Stimulated activated CD8-positive, alpha-beta memory T cell treated with anti-CD3 and anti-CD28 coated beads, Interleukin-7, amount 100 ng/mL, for 1 hour (primary cell): ENCODE data around the gene PALMD.

Experiments
- DNase-seq, 2 donors: peaks; one replicate each; pipeline ENCODE4 v3.0.0-alpha.2; 2020; ENCODE audit warnings: low read depth in 2 of 2

PALMD gene, protein sequence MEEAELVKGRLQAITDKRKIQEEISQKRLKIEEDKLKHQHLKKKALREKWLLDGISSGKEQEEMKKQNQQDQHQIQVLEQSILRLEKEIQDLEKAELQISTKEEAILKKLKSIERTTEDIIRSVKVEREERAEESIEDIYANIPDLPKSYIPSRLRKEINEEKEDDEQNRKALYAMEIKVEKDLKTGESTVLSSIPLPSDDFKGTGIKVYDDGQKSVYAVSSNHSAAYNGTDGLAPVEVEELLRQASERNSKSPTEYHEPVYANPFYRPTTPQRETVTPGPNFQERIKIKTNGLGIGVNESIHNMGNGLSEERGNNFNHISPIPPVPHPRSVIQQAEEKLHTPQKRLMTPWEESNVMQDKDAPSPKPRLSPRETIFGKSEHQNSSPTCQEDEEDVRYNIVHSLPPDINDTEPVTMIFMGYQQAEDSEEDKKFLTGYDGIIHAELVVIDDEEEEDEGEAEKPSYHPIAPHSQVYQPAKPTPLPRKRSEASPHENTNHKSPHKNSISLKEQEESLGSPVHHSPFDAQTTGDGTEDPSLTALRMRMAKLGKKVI

DNA sequence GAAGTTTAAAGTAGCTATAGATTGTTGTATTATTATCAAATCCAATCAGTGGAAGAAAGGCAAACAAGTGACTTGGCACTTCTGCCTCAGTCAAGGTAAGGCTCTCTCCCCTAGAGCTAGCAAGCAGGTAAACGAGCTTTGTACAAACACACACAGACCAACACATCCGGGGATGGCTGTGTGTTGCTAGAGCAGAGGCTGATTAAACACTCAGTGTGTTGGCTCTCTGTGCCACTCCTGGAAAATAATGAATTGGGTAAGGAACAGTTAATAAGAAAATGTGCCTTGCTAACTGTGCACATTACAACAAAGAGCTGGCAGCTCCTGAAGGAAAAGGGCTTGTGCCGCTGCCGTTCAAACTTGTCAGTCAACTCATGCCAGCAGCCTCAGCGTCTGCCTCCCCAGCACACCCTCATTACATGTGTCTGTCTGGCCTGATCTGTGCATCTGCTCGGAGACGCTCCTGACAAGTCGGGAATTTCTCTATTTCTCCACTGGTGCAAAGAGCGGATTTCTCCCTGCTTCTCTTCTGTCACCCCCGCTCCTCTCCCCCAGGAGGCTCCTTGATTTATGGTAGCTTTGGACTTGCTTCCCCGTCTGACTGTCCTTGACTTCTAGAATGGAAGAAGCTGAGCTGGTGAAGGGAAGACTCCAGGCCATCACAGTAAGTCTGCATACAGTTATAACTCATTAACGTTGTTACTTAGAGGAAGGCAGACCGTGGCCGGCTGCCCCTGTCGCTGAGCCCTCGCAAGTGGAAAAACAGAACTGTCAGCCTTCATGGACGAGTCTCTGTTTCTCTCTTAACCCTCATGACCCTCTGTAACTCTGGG is at the start of gene PALMD:
TSS of gene PALMD (plus strand) at position 415 of the 833 bp plus-strand sequence. CDS start at position 620, 205 bp downstream.
- no peak for DNase-seq

DNA sequence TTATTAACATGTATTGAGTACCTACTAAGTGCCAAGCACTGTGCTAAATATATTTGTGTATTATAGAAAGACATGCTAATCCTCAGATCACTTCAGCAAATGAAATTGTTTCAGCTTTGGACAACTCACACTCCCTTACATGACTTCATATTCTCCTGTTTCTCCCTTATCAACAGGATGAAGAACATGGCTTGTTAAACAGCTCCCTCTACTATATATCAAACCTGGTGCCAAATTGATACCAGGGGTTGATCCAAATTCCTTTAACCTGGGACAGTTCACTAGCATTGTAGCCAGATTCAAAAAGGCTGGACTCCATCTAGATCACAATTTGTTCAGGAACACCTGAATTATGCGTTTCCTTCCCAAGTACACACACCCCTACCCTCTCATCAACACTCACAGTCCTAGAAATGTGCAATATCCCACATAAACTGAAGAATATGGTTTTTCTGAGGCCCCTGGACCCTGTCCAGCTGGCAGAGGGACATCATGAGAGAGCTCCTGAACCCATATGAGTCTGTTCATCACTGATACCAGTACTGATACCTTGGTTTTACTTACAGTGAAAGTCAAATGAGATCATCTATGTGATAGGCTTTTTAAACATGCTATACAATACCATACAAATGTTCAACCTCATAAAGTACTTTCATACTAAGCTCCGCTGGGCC is 47.0 kb upstream of the PALMD start:
- DNase-seq, result no peak

DNA sequence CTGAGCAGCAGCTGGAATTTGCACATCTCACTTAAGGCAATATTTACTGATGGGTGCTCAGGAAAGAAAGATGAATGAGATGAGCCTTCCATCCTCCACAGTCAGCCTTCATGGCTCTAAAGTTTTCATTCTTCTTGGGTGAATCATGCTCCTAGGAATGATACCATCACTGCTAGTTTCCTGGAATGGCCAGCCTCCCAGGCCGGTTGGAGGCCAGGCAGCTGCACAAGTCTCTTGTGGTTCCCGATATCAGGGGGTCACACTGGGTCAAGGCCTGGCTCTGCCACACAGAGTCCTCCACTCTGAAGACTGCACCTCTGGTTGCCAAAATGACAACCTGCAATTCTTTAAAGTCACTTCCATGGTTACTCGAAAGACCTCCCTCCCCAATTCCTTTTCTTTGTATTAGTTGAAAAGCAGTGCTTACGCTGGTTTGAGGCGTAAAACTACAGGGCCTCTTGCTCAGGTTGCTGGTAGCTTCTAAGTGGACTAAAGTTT is 46.2 kb upstream of the PALMD start:
- no peak for DNase-seq

DNA sequence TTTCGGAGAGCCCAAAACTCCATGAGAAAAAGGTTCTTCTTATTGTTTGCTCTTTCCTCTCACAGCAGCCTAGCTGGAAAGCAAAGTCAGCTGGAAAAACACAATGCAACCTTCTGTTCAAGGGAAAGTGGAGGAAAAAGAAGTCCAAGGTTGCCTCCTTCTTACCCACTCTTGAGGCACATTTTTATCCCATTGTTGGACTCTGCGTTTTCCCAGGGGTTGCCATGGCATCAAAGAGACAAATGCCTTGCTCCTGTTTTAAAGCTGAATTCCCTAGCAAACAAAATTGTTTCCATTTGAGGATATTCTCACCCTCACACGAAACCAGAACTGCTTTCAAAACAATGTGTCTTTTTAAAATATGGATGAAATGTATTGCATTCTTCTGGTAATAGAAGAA is 45.1 kb upstream of the PALMD start:
- DNase-seq, result no peak

DNA sequence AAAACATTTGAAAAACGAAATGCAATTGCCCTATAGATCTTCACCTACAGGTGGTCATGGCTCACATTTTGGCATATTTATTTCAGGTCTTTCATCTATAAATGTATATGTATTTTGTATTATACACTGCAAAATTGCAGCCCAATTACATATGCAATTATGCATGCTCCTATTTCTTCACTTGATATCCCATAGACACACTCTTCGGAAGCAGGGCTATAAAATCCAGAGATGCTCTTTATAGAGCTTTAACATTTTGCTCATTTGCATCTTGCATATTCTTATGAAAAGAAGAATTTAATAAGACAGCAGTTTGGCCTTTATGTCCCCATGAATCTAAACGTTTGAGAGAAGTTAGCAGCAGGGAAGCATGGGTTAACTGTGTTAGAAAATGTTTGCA is 44.7 kb upstream of the PALMD start:
- DNase-seq, result no peak

DNA sequence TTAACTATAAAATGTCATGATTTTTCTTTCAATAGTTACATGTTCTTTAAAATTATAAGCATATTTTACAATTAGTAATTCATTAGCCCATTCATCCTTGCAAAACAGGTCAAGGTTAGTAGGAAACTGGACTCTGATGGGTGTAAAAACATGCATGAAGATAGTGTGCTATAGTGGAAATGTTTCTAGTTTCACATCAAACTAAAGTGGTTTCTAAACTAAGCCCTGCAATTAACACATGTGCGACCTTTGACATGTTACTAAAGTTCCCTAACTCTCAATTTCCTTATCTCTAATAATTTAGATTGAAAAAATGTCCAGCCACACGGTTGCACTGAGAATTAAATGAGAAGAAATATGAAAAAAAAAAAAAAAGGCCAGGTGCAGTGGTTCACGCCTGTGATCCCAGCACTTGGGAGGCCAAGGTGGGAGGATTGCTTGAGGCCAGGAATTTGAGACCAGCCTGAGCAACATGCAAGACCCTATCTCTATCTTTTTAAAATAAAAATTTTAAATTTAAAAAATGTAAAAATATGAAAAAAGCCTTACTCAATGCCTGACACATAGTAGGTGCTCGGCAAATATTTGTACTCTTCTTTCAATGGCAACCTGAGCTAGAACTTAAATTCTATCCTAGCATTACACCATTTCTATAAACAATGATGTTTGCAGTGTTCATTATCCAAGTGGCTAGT is 44.1 kb upstream of the PALMD start:
- DNase-seq, result no peak

DNA sequence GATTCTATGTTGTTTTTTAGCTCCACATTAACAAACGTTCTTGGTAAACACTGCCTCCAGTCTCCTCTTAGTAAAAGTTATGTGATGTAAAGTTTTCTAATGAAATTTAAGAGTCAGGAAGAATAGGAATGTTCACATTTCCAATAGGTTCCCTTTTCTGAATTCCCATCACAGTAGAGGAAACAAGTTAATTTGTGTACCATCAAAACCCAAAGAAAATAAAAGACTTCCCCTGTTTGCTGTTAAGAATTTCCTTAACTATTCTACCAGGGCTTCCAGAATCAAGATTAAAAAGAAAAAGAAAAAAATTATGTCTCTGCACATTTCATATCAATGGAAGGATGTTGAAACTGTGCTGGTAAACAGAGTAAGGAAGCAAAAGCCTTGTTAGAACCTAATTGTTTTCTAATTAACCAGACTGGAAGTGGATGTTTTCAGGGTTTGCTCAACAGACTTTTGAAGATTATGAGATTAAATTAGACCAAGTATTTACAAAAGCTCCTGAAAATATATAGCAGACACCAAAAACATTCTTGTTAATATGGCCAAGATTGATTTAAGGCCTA is 43.4 kb upstream of the PALMD start:
- DNase-seq, result no peak

DNA sequence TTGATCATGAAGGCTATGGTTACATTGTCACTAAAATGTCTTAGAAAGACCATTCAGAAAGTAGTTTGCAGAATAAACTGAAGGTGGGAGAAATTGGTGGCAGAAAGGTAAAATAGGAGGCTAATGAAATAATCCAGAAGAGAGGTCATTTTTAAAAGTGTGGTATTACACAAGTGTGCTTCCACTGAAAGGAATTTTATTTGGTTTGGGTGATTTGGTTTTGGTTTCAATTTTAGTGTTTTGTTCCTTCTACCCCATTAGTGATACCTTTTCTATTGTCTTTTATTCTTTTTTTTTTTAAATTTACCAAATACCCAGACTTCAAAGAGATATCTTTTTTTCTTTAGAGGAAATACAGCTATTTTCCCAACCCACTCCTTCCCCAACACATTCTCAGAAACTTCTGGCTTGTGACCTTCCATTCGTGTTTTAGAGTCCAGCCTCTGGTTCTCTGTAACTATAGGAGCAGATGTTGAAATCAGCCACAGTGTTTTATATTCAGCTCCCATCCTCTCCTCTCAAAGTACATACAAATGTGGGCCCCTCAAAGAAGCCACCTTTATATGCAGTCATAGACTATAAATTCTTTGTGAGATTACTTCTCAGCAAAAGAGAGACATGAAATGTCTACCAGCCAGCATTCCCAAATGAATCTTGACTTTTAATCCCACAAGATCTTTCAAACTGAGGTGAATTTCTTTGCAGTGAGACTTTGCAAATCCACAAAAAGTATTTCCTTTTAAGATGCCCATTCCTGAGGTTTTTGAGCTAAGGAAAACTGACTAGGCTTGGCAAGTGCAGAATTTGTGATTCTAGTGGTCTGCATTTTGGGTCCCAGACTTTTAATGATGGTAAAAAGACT is 42.0 kb upstream of the PALMD start:
- no peak for DNase-seq

DNA sequence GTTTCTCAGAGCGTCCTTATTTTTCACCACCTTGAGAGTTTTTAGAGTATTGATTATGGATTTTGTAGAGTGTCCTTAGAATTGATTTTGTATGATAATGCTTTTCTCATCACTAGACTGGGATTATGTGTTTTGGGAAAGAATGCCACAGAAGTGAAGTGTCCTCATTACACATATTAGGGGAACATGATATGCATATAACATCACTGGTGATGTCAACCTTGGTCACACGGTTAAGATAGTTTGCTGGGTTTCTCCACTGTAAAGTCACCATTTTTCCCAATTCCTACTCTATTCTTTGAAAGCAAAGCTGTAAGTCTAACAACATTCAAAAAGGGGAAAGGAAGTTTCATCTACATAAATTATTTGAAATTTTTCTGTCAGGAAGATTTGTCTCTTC is 39.6 kb upstream of the PALMD start:
- no peak for DNase-seq

DNA sequence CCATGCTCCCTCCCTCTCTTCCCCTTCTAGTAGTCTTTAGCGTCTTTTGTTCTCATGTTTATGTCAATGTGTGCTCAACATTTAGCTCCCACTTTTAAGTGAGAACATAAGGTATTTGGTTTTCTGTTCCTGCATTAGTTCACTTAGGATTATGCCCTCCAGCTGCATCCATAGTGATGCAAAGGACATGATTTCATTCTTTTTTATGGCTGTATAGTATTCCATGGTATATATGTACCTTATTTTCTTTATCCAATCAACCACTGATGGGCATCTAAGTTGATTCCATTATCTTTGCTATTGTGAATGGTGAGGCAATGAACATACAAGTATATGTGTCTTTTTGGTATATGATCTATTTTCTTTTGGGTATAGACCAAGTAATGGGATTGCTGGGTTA is 38.3 kb upstream of the PALMD start:
- DNase-seq, result no peak

DNA sequence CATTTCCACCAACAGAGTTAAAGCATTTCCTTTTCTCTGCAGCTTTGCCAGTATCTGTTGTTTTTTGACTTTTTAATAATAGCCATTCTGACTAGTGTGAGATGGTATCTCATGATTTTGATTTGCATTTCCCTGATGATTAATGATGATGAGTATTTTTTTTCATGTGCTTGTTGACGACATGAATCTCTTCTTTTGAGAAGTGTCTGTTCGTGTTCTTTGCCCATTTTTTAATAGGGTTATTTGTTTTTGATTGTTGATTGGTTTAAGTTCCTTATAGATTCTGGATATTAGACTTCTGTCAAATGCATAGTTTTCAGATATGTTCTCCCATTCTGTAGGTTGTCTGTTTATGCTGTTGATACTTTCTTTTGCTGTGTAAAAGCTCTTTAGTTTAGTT is 37.9 kb upstream of the PALMD start:
- no peak for DNase-seq

DNA sequence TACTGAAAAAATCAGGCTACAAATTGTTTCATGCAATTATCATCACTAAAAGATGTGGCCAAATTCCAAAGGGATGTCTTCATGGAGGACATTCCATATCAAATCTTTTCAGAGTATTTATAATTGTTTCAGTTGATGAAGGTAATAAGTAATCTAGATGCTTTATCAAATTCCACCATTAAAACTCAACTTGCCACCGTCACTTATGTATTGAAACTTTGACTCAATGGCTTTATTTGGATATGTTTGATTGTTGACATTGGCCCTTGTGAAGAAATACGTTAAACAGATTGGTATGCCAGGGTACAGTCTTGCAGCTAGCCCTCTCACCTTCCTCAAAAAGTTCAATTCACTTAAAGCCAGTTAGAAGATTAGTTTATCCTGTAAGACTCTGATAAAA is 32.2 kb upstream of the PALMD start:
- DNase-seq, result no peak

DNA sequence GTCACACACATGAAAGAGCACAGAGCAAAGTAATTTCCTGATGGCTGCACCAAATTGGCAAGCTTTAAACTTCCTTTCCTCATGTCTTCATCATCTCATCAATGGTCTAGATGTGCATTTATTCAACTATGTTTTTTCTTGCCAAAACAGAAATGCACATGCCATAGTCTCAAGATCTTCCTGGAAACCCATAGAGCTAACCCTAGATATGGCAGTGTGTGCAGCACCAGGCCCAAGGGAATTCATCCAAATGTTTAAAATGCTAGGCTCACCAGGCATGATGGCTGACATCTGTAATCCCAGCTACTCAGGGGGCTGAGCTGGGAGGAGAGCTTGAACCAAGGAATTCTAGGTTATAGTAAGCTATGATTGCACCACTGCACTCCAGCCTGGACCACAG is 31.2 kb upstream of the PALMD start:
- DNase-seq, result no peak

DNA sequence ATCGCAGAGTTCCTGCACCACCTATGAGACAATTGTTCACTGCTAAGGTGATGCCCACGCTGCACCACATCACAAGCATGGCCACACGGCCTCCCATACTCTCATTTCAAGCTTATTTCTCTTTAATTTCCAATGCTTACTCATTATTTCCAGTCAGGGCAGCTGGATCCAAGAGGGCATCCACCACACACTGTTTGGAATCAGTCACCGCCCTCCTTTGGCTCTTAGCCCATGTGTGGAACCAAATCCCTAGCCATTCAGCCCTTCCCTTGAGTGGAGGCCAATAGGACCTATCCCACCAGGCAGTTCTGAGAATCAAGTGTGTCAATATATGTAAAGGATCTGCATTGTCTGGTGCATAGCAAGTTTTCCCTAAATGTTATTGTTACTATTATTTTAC is 26.3 kb upstream of the PALMD start:
- DNase-seq, result no peak

DNA sequence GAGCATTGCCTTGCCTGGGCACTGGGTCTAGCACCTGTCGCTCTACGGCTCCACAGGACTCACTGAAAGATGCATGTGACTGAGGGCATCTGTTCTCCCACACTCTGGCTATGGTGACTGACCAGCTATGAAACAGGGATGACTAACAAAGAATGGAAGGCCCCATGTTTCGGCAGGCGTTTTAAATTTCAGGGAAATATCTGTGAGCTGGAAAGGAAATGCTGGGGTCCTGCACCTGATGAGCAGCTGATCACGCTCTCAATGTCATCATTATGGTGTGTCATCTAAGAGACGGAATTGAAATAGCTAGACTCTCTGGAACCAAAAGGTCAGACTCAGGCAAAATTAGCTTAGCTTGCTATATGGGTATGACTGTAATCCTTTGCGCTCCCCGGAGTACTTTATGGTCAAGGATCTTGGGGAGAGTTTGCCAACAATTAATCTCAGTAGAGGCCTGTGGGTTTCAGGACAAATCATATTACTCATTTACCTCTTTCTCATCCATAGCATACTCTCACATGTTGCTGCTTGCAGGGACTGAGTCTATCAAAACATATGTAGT is 24.5 kb upstream of the PALMD start:
- DNase-seq, result no peak

DNA sequence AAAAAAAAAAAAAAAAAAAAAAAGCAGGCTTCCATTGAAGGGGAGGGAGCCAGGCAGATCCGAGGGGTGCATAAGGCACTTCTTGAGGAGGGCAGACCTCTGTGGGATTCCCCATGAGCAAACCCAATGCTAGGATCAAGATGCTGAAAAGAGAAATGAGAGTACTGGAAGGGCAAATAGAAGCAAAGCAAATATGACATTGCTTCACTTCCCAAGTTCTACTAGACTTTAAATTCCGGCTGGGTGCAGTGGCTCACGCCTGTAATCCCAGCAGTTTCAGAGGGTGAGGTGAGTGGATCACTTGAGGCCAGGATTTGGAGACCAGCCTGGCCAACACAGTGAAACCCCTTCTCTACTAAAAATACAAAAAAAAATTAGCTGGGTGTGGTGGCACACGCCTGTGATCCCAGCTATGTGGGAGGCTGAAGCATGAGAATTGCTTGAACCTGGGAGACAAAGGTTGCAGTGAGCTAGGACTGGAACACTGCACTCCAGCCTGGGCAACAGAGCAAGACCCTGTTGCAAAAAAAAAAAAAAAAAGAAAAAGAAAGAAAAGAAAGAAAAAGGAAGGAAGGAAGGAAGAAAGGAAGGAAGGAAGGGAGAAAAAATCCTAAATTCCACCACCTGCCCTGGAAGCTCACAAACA is 23.1 kb upstream of the PALMD start:
- no peak for DNase-seq

DNA sequence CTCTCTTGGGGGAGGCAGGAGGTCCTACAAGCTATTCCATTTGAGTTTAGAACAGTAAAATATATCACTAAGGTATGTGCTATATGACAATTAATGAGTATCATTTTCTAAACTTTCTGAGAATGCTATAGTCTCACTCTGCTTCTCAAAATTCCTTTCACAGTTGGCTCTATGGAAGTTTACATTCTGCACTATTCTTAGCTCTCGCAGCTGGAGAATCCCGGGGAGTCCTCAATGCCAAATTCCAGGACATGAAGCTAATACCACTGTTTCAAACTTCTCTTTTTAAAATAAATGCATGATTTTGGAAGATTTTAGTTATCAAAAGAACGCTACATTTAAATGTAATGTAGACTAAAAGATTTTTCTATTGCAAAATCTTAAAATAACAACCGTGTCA is 22.4 kb upstream of the PALMD start:
- no peak for DNase-seq

DNA sequence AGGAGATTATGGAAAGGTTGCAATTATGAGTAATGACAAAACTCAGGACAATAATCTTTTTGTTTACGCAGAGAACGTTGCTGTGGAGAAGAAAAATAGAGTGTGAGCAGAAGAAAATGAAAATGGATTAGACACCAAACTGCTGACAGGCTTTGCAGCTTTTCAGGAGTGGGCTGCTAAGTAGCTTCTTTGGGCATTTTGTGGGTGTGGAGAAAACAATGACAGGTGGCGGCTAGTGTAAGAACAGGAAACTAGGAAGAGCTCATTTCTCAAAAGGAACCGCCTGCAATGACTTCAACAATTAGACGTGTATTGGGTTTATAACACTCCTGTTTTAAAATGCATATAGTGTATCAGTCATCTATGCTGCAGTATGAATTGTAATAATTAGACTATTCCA is 18.3 kb upstream of the PALMD start:
- no peak for DNase-seq

DNA sequence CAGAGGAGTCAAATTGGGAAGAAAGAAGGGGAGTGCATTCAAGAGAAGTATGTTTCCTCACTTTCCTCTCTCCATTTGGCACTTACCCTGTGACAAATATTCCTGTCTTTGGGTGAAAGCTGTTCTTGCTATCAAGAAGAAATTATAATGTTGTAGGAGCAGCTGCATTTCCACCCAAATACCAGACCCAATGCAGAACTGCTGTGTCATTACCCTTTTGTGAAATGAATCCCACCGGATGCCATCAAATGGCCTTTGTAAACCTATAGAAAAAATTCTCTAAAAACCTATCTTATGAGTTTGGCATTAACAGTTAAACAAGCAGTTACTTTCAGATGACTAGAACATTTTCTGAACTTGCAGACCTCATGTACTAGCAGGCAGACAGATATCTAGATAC is 16.7 kb upstream of the PALMD start:
- no peak for DNase-seq
